ENCODE data around the gene CPSF4L. TPM values are rescaled to one million over a fixed set of nuclear protein-coding genes. Genes with fewer than 3 reads are reported as not detected.
"Not testable (repeated sequence)": the region's sequence is repeated elsewhere in the genome, so short reads cannot be mapped to it uniquely, and the experiment has no call there.

The CPSF4L gene
- not detected for total RNA-seq

GRCh38 chr17:73261617-73261951 is at the start of gene CPSF4L:
TSS of gene CPSF4L (minus strand) at chr17:73261880. CDS start at chr17:73261818, 62 bp downstream.
- POLR2A ChIA-PET, result no interaction called here
- CTCF ChIA-PET, result no interaction called here

- CTCF ChIA-PET, result interaction anchor here (1.0 to 1.4 kb wide), 3 partner anchors 58 to 80 kb away, joined by 4 to 7 read pairs (median 4); a partner anchor contains a TSS
- POLR2A ChIA-PET, result interaction anchor here (0.5 to 1.2 kb wide), 2 partner anchors 19 to 119 kb away, joined by 3 read pairs; no protein-coding TSS in a partner anchor
Measured at GRCh38 chr17:73311428-73311780, 49.7 kb upstream of the CPSF4L start.

- CTCF ChIA-PET, result interaction anchor here (1.0 to 1.4 kb wide), 3 partner anchors 60 to 78 kb away, joined by 4 to 7 read pairs (median 4); a partner anchor contains a TSS
- POLR2A ChIA-PET, result interaction anchor here (1.2 kb wide), 1 partner anchor 118 kb away, joined by 3 read pairs; no protein-coding TSS in a partner anchor
Measured at GRCh38 chr17:73309727-73310596, 48.3 kb upstream of the CPSF4L start.

- CTCF ChIA-PET, POLR2A ChIA-PET: not testable (repeated sequence)
Measured at GRCh38 chr17:73308959-73309358, 47.3 kb upstream of the CPSF4L start.

DNA sequence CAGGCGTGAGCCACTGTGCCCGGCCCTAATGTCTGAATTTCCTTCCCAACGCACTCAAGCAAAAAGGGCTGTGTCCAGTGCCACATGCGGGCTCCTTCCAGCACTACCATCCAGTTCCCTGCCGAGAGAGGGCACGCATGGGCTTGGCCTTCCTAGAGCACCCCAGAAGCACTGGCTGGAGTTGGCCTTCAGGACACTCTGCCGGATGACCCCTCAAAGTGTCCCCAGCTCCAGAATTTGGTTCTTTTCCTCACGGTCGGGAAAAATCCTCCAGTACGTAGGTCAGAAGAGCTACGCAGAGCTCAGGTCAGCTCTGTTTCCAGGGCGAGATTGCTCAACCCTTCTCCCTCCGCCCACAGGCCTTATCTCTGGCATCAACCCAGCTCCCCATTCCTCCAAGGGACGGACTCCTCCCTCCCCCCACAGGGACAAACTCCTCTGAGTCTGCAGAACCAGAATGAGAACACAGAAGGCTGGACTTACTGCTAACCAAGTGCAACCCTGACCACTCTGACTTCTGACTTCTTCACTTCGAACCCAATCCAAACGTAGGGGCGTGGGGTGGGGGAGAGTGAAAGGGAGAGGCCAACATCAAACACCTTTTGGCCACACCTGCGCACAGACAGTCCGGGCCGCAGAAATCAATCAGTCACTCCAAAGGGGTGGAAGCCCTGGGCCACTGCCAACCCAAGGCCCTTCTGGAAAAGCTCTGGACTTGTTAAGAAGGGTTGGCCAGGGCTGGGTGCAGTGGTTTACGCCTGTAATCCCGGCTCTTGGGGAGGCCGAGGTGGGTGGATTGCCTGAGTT is 46.5 kb upstream of the CPSF4L start:
- CTCF ChIA-PET, result interaction anchor here (1.3 kb wide), 1 partner anchor 62 kb away, joined by 3 read pairs; no protein-coding TSS in a partner anchor

GRCh38 chr17:73307130-73307529 is 45.5 kb upstream of the CPSF4L start:
- ChIA-PET CTCF (interaction anchor here (0.6 to 1.3 kb wide), 2 partner anchors 62 to 63 kb away, joined by 3 to 4 read pairs; no protein-coding TSS in a partner anchor), POLR2A (interaction anchor here (0.7 kb wide), 1 partner anchor 361 kb away, joined by 8 read pairs; no protein-coding TSS in a partner anchor)

More for the DNA sequence above, 46.5 kb upstream of the CPSF4L start:
- POLR2A ChIA-PET, result interaction anchor here (0.7 kb wide), 1 partner anchor 360 kb away, joined by 8 read pairs; no protein-coding TSS in a partner anchor

DNA sequence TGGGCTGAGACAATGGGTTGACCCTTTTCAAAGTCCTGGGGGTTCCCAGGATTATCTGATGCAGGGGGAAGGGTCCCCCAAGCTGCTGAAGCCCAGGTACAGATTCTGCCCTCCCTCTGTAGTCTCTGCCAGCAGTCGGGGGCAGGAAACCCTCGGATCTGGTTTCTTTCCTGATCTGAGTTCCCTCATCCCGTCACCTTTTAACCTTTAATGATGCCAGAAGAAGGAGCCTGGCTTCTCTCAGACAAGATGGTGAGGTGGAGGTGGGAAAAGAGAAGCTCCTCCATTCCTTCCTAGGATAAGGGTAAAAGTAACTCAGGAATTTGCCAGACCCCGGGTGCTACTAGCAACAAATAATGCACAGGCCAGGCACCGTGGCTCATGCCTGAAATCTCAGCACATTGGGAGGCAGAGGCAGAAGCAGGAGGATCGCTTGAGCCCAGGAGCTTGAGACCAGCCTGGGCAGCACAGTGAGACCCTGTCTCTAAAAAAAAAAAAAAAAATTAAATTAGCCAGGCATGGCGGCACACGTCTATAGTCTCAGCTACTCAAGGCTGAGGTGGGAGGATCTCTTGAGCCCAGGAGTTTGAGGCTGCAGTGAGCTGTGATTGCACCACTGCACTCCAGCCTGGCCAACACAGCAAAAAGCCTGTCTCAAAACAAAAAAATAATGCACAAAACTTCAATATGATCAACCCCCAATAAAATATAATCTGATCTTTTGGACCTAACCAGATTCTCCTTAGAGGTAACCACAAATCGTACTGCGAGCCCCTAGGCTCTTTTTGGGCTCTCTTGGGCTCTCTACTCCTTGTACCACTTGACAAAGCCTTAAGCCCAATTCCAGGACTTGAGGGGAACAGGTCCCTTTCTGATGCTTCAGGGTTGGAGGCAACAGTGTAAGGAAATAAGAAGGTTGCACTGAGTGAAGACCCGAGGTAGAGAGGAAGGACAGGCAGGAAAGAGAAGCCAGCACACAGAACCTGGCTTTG is 44.5 kb upstream of the CPSF4L start:
- POLR2A ChIA-PET, result no interaction called here
- CTCF ChIA-PET, result interaction anchor here (0.6 kb wide), 1 partner anchor 62 kb away, joined by 4 read pairs; no protein-coding TSS in a partner anchor

GRCh38 chr17:73304971-73305812 is 43.5 kb upstream of the CPSF4L start:
- POLR2A ChIA-PET, result no interaction called here
- CTCF ChIA-PET, result no interaction called here

- POLR2A ChIA-PET, result no interaction called here
- CTCF ChIA-PET, result interaction anchor here (1.0 kb wide), 1 partner anchor 66 kb away, joined by 3 read pairs; no protein-coding TSS in a partner anchor
Measured at GRCh38 chr17:73304438-73304837, 42.8 kb upstream of the CPSF4L start.

GRCh38 chr17:73302189-73302588 is 40.5 kb upstream of the CPSF4L start:
- POLR2A ChIA-PET, result no interaction called here

GRCh38 chr17:73301369-73301768 is 39.7 kb upstream of the CPSF4L start:
- ChIA-PET POLR2A (no interaction called here), CTCF (no interaction called here)

More at GRCh38 chr17:73302189-73302588, 40.5 kb upstream of the CPSF4L start:
- CTCF ChIA-PET, result interaction anchor here (0.6 kb wide), 1 partner anchor 1059 kb away, joined by 3 read pairs; no protein-coding TSS in a partner anchor

GRCh38 chr17:73300392-73300791 is 38.7 kb upstream of the CPSF4L start:
- ChIA-PET CTCF (interaction anchor here (0.7 kb wide), 1 partner anchor 316 kb away, joined by 3 read pairs; no protein-coding TSS in a partner anchor), POLR2A (no interaction called here)

- POLR2A ChIA-PET, result no interaction called here
- CTCF ChIA-PET, result interaction anchor here (1.5 kb wide), 1 partner anchor 71 kb away, joined by 3 read pairs; no protein-coding TSS in a partner anchor
Measured at GRCh38 chr17:73297934-73298861, 36.5 kb upstream of the CPSF4L start.

DNA sequence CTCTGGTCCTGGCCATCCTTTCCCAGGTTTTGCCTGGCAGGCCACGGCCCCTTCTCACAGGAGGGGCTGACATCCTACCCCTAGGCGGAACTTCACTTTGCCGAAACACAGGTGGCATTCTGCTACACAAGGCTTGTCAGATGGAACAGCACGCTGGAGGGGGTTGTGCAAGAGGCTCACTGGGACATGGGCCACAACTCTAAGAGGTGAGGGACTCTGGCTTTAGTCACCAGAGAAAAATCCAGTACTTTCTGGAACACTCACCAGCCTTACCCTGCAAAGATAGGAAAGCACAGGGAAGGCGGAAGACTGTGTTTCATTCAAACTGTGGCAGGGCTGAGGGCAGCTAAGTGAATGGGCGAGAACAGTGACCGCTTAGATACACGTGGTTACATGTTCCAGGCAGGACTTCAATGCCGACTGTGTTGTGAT is 31.8 kb upstream of the CPSF4L start:
- CTCF ChIA-PET, result no interaction called here
- POLR2A ChIA-PET, result no interaction called here

DNA sequence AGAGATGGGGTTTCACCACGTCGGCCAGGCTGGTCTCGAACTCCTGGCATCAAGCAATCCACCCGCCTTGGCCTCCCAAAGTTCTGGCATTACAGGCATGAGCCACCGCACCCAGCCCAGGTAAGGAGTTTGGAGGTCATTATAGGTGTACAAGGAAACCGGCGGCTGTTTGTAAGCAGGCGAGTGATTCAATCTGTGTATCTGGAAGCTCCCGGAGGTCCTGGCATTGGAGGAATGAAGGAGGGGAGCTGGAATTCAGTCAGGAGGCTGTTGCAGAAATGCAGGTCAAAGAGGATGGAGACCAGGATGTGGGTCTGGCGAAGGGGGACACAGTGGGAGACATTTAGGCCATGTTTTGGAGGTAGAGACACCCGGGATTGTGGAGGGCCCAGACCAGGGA is 31.4 kb upstream of the CPSF4L start:
- POLR2A ChIA-PET, result no interaction called here
- CTCF ChIA-PET, result no interaction called here

GRCh38 chr17:73292031-73292531 is 30.4 kb upstream of the CPSF4L start:
- ChIA-PET CTCF (no interaction called here), POLR2A (no interaction called here)

Measured in activated CD8-positive, alpha-beta memory T cell treated with anti-CD3 and anti-CD28 coated beads for 36 hours (primary cell).